Measurements from ENCODE around the gene ADGRD1. TPM values are rescaled to one million over a fixed set of nuclear protein-coding genes. Genes with fewer than 3 reads are reported as not detected.

ADGRD1 gene
- total and polyA plus RNA-seq, 2 of the 8 experiments (the other 6 are each of a cell fraction or from before 2014, with no cell fraction given) = 0.36 to 0.48 TPM

GRCh38 chr12:131135786-131136538 lies 182.3 kb downstream of the ADGRD1 start (continued):
- TF ChIP-seq MAX (IDR thresholded peaks at IDR 0.05) (no peak), BRCA1 (IDR thresholded peaks at IDR 0.05; ENCODE audit: low read depth, low read length) (no peak), SP4 (IDR thresholded peaks at IDR 0.05; ENCODE audit: low read length) (no peak), GABPA (IDR thresholded peaks at IDR 0.05; ENCODE audit: borderline replicate concordance, insufficient read depth, low read length) (no peak), ATF3 (IDR thresholded peaks at IDR 0.05; ENCODE audit: insufficient read depth, low read depth, low read length) (no peak), E2F6 (IDR thresholded peaks at IDR 0.05) (no peak), RNF2 (IDR thresholded peaks at IDR 0.05; ENCODE audit: borderline replicate concordance, low read depth, low read length, missing control alignments, poor library complexity, severe bottlenecking) (no peak), JUND (IDR thresholded peaks at IDR 0.05; ENCODE audit: low read length) (no peak)

Data from H1 (cell line).